ENCODE data around the gene MEIS1. TPM values are rescaled to one million over a fixed set of nuclear protein-coding genes. Genes with fewer than 3 reads are reported as not detected.
"Not testable (repeated sequence)": the region's sequence is repeated elsewhere in the genome, so short reads cannot be mapped to it uniquely, and the experiment has no call there.

Gene MEIS1
- total and polyA plus RNA-seq, 4 donors: 9.0 to 158 (median 41.0) TPM

- DNase-seq: no peak
- Histone ChIP-seq H3K4me1 (ENCODE audit: control insufficient read depth in 5 of 5, insufficient read depth in 5 of 5, low read length in 5 of 5) (no peaks in the 10 kb centered on the region), H3K27me3 (ENCODE audit: control insufficient read depth in 3 of 3, insufficient read depth in 3 of 3, low read length in 2 of 3) (peaks cover 0 to 3% (median 0%) of the 10 kb centered on the region in 3 donors), H3K27ac (ENCODE audit: low read depth in 1 of 2, low read length in 1 of 2) (no peak overlapping the region), H3K9ac (ENCODE audit: insufficient read depth in 1 of 2, low read length in 2 of 2) (no peak overlapping the region), H3K4me3 (no peak overlapping the region), H3K9me3 (ENCODE audit: control insufficient read depth in 4 of 4, insufficient read depth in 3 of 4, low read length in 3 of 4) (no peaks in the 10 kb centered on the region), H3K36me3 (ENCODE audit: control insufficient read depth in 4 of 4, insufficient read depth in 4 of 4, low read length in 4 of 4) (no peaks in the 10 kb centered on the region)
- no peak for TF ChIP-seq CTCF (IDR thresholded peaks at IDR 0.05; ENCODE audit: control extremely low read depth, extremely low read depth)
- 68 to 86% methylated on average over 4 of the region's 4 CpGs for WGBS, 2 donors
- ATAC-seq (ENCODE audit: insufficient read depth, low FRiP score): no peak
Measured at GRCh38 chr2:66390152-66390551, 44.8 kb upstream of the MEIS1 start.

- no peak for TF ChIP-seq CTCF (IDR thresholded peaks at IDR 0.05; ENCODE audit: control extremely low read depth, extremely low read depth)
- Histone ChIP-seq H3K9me3 (ENCODE audit: control insufficient read depth in 4 of 4, insufficient read depth in 3 of 4, low read length in 3 of 4) (no peaks in the 10 kb centered on the region), H3K9ac (ENCODE audit: insufficient read depth in 1 of 2, low read length in 2 of 2) (no peak overlapping the region), H3K4me1 (ENCODE audit: control insufficient read depth in 5 of 5, insufficient read depth in 5 of 5, low read length in 5 of 5) (no peaks in the 10 kb centered on the region), H3K4me3 (no peak overlapping the region), H3K36me3 (ENCODE audit: control insufficient read depth in 4 of 4, insufficient read depth in 4 of 4, low read length in 4 of 4) (no peaks in the 10 kb centered on the region), H3K27ac (ENCODE audit: low read depth in 1 of 2, low read length in 1 of 2) (no peak overlapping the region), H3K27me3 (ENCODE audit: control insufficient read depth in 3 of 3, insufficient read depth in 3 of 3, low read length in 2 of 3) (peaks cover 0 to 3% (median 0%) of the 10 kb centered on the region in 3 donors)
- ATAC-seq (ENCODE audit: insufficient read depth, low FRiP score) (no peak), DNase-seq (no peak)
- 94 to 97% methylated on average over 9 of the region's 9 CpGs for WGBS, 2 donors
Measured at GRCh38 chr2:66390811-66391210, 44.1 kb upstream of the MEIS1 start.

DNA sequence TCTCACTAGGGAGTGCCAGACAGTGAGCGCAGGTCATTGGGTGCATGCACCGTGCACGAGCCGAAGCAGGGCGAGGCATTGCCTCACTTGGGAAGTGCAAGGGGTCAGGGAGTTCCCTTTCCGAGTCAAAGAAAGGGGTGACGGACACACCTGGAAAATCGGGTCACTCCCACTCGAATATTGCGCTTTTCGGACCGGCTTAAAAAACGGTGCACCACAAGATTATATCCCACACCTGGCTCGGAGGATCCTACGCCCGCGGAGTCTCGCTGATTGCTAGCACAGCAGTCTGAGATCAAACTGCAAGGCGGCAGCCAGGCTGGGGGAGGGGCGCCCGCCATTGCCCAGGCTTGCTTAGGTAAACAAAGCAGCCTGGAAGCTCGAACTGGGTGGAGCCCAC is 43.7 kb upstream of the MEIS1 start:
- H3K36me3 ChIP-seq (ENCODE audit: control insufficient read depth in 4 of 4, insufficient read depth in 4 of 4, low read length in 4 of 4); H3K9ac ChIP-seq (ENCODE audit: insufficient read depth in 1 of 2, low read length in 2 of 2); H3K27me3 ChIP-seq (ENCODE audit: control insufficient read depth in 3 of 3, insufficient read depth in 3 of 3, low read length in 2 of 3); ATAC-seq (ENCODE audit: insufficient read depth, low FRiP score); H3K4me3 ChIP-seq; DNase-seq; H3K9me3 ChIP-seq (ENCODE audit: control insufficient read depth in 4 of 4, insufficient read depth in 3 of 4, low read length in 3 of 4); H3K4me1 ChIP-seq (ENCODE audit: control insufficient read depth in 5 of 5, insufficient read depth in 5 of 5, low read length in 5 of 5); H3K27ac ChIP-seq (ENCODE audit: low read depth in 1 of 2, low read length in 1 of 2): not testable (repeated sequence)
- WGBS, 2 donors: 85 to 95% methylated on average over 18 to 21 of the region's 22 CpGs

DNA sequence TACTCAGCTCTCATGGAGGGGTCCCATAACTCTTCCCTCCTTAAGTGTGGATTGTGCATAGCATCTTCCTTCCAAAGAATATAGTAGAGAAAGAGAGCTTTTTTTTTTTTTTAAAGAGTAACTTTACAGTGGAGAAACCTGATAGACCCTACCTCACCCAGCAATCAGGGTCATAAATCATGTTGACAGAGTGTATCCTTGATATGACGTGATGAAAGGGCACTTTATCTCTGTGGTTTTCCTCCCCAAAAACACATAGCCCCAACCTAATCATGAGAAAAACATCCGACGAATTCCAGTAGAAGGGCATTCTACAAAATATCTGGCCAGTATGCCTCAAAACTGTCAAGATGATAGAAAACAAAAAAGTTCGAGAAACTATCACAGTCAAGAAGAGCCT is 29.5 kb upstream of the MEIS1 start:
- Histone ChIP-seq H3K27me3 (ENCODE audit: control insufficient read depth in 3 of 3, insufficient read depth in 3 of 3, low read length in 2 of 3) (peaks cover 0 to 2% (median 0%) of the 10 kb centered on the region in 3 donors), H3K9me3 (ENCODE audit: control insufficient read depth in 4 of 4, insufficient read depth in 3 of 4, low read length in 3 of 4) (peaks cover 0 to 5% (median 1%) of the 10 kb centered on the region in 4 donors), H3K4me1 (ENCODE audit: control insufficient read depth in 5 of 5, insufficient read depth in 5 of 5, low read length in 5 of 5) (no peaks in the 10 kb centered on the region), H3K27ac (ENCODE audit: low read depth in 1 of 2, low read length in 1 of 2) (no peak overlapping the region), H3K9ac (ENCODE audit: insufficient read depth in 1 of 2, low read length in 2 of 2) (no peak overlapping the region), H3K36me3 (ENCODE audit: control insufficient read depth in 4 of 4, insufficient read depth in 4 of 4, low read length in 4 of 4) (no peaks in the 10 kb centered on the region), H3K4me3 (no peak overlapping the region)
- DNase-seq: no peak
- WGBS, 2 donors: 41 to 48% methylated on average over 4 of the region's 4 CpGs
- TF ChIP-seq CTCF (IDR thresholded peaks at IDR 0.05; ENCODE audit: control extremely low read depth, extremely low read depth): no peak
- no peak for ATAC-seq (ENCODE audit: insufficient read depth, low FRiP score)
